OCI-LY7 (cell line): ENCODE data around the gene ZNF530. TPM values are rescaled to one million over a fixed set of nuclear protein-coding genes. Genes with fewer than 3 reads are reported as not detected.

Experiments
- BruUV-seq: library from RNA; stranded (reverse); fragments of 400-500 nt; replicated peaks from 2 replicates; lab custom pipeline; 2021; lab: Mats Ljungman, UMichigan
- CTCF ChIA-PET: fragments of 300-600 bp; sonication (Branson Sonifier 250); formaldehyde crosslinking; loops from one replicate; lab custom pipeline; 2022; ENCODE audit warnings: antibody characterized with exemption; ENCODE audit not compliant: unreplicated experiment; lab: Charles Lee
- POLR2A ChIA-PET: fragments of 300-600 bp; sonication (Branson Sonifier 250); formaldehyde crosslinking; loops from one replicate; lab custom pipeline; 2022; ENCODE audit warnings: antibody characterized with exemption; lab: Charles Lee
- DNase-seq: peaks from one replicate; pipeline ENCODE4 v3.0.0-alpha.2; 2015; ENCODE audit warnings: low spot score
- H2AFZ ChIP-seq: fragments of 200-600 bp; sonication (generic), shearing (Covaris generic); 2 replicates; pipeline ENCODE4 v1.6.1; 2014; ENCODE audit warnings: mild to moderate bottlenecking, antibody characterized with exemption, low read length, moderate library complexity
- H3K27ac ChIP-seq: fragments of 200-600 bp; sonication (generic); 2 replicates; pipeline ENCODE4 v1.5.1; 2014; ENCODE audit warnings: mixed run types, low read depth, mild to moderate bottlenecking, moderate library complexity, low read length, inconsistent platforms; ENCODE audit not compliant: poor library complexity, severe bottlenecking
- H3K36me3 ChIP-seq: fragments of 200-600 bp; sonication (generic); 2 replicates; pipeline ENCODE4 v1.6.1; 2014; ENCODE audit warnings: mild to moderate bottlenecking, antibody characterized with exemption, low read length, moderate library complexity, mixed read lengths; ENCODE audit not compliant: insufficient read depth
- H3K4me1 ChIP-seq: fragments of 200-600 bp; sonication (generic); 2 replicates; pipeline ENCODE4 v1.5.1; 2014; ENCODE audit warnings: mild to moderate bottlenecking, low read length; ENCODE audit not compliant: insufficient read depth, poor library complexity, severe bottlenecking
- H3K4me2 ChIP-seq: fragments of 200-600 bp; sonication (generic); 2 replicates; pipeline ENCODE4 v1.6.1; 2014; ENCODE audit warnings: mild to moderate bottlenecking, low read length
- H3K4me3 ChIP-seq: fragments of 200-600 bp; sonication (generic); 2 replicates; pipeline ENCODE4 v1.5.1; 2014; ENCODE audit warnings: mild to moderate bottlenecking, low read depth, low read length; ENCODE audit not compliant: poor library complexity, severe bottlenecking
- H3K79me2 ChIP-seq: fragments of 200-600 bp; sonication (generic); 2 replicates; pipeline ENCODE4 v1.6.1; 2016; ENCODE audit warnings: low read depth, mild to moderate bottlenecking, low read length, moderate library complexity, mixed read lengths; ENCODE audit not compliant: insufficient read depth
- H3K9me2 ChIP-seq: fragments of 200-600 bp; sonication (generic); 2 replicates; pipeline ENCODE4 v1.6.1; 2016; ENCODE audit warnings: mild to moderate bottlenecking, low read length, mixed read lengths; ENCODE audit not compliant: insufficient read depth
- H3K9me3 ChIP-seq: fragments of 200-600 bp; sonication (generic); 2 replicates; pipeline ENCODE4 v1.6.1; 2014; ENCODE audit warnings: mild to moderate bottlenecking, mixed run types, low read length, mixed read lengths
- H4K20me1 ChIP-seq: fragments of 200-600 bp; sonication (generic); 2 replicates; pipeline ENCODE4 v1.6.1; 2014; ENCODE audit warnings: mild to moderate bottlenecking, antibody characterized with exemption, low read length, moderate library complexity, mixed read lengths; ENCODE audit not compliant: insufficient read depth
- CTCF ChIP-seq: fragments of 200-600 bp; sonication (generic); conservative IDR thresholded peaks from 2 replicates; pipeline ENCODE4 v1.5.1; 2014; ENCODE audit warnings: mild to moderate bottlenecking, antibody characterized with exemption, low read length, moderate library complexity, mixed read lengths
- EZH2phosphoT487 ChIP-seq: fragments of 200-600 bp; sonication (generic); IDR thresholded peaks from 2 replicates; pipeline ENCODE4 v1.6.1; 2018; ENCODE audit warnings: low read depth, borderline replicate concordance, mild to moderate bottlenecking, mixed run types, antibody characterized with exemption, low read length, moderate library complexity, mixed read lengths
- intact Hi-C: fragments of 100-400 bp; cut with micrococcal nuclease; formaldehyde crosslinking; loops from one replicate; pipeline ENCODE4 v1.10.0; 2022; ENCODE audit not compliant: unreplicated experiment
- total RNA-seq, 2 experiments: library from RNA; depleted of rRNA in 1 of 2; stranded (reverse); fragments of >200 nt in 1 of 2; shearing (Covaris generic) in 1 of 2; gene quantifications; 2 replicates each; pipeline ENCODE4 v1.2.3, GENCODE V29; 2014 to 2022

The ZNF530 gene
- total RNA-seq, 2 experiments from 2014 or later: 8.0 to 13.4 TPM

- CTCF ChIA-PET: interaction anchor here (0.6 kb wide), 1 partner anchor 8 kb away, joined by 3 read pairs; no protein-coding TSS in a partner anchor
- BruUV-seq: no TSS peak
- peak within 1 kb of the TSS; percentile 97 for H3K4me2 ChIP-seq
- H3K4me1 ChIP-seq: peaks cover 10% of the 10 kb centered on the region
- peak; percentile 96 for DNase-seq
- H3K4me3 ChIP-seq: peak within 1 kb of the TSS; percentile 87
- H3K27ac ChIP-seq: no peak within 1 kb of the TSS
- H3K9me2 ChIP-seq: no peaks in the 10 kb centered on the region
- peaks cover 34% of the 10 kb centered on the region for H3K36me3 ChIP-seq
- H3K9me3 ChIP-seq: peaks cover 20% of the 10 kb centered on the region
- no peaks in the 10 kb centered on the region for H4K20me1 ChIP-seq
- POLR2A ChIA-PET: interaction anchor here (0.7 kb wide), 1 partner anchor 119 kb away, joined by 3 read pairs; no protein-coding TSS in a partner anchor
- intact Hi-C loops: no loop called here
- peaks cover 5% of the 10 kb centered on the region; the same call in 1 of the 2 replicates for H3K79me2 ChIP-seq
- peak within 1 kb of the TSS; percentile 91 for H2AFZ ChIP-seq
- TF ChIP-seq EZH2phosphoT487 (no peak), CTCF (no peak)
Measured at GRCh38 chr19:57632987-57633831, 33.5 kb downstream of the ZNF530 start, which contains the start of gene ZNF211. Gene ZNF211 (plus strand): TSS chr19:57633168. CDS start chr19:57633347, 179 bp downstream.

GRCh38 chr19:57633832-57634131 lies 34.1 kb downstream of the ZNF530 start:
- Histone ChIP-seq H2AFZ (peak overlapping the region; percentile 91; the same call in 1 of the 2 replicates), H3K4me1 (peaks cover 10% of the 10 kb centered on the region)
- CTCF ChIA-PET: no interaction called here

More at GRCh38 chr19:57633832-57634131, 34.1 kb downstream of the ZNF530 start:
- no TSS peak for BruUV-seq
- peaks cover 40% of the 10 kb centered on the region for H3K36me3 ChIP-seq
- TF ChIP-seq EZH2phosphoT487: no peak
- TF ChIP-seq CTCF: no peak
- no peaks in the 10 kb centered on the region for H4K20me1 ChIP-seq
- H3K79me2 ChIP-seq: peaks cover 5% of the 10 kb centered on the region; the same call in 1 of the 2 replicates
- H3K4me3 ChIP-seq: peak overlapping the region; percentile 87
- no peaks in the 10 kb centered on the region for H3K9me2 ChIP-seq
- H3K9me3 ChIP-seq: peaks cover 26% of the 10 kb centered on the region
- no peak for DNase-seq
- POLR2A ChIA-PET: no interaction called here
- H3K4me2 ChIP-seq: peak overlapping the region; percentile 97
- H3K27ac ChIP-seq: no peak overlapping the region
- intact Hi-C loops: no loop called here
